ENCODE data around the gene TMEM207.

TMEM207 gene

GRCh38 chr3:190385731-190386688 is 63.7 kb downstream of the TMEM207 start:
- no peak for DNase-seq (ENCODE audit: low read depth)

- no peak for DNase-seq (ENCODE audit: low read depth)
Observed at GRCh38 chr3:190384309-190384756, 65.4 kb downstream of the TMEM207 start.

- no peak for DNase-seq (ENCODE audit: low read depth)
Observed at GRCh38 chr3:190382082-190382481, 67.6 kb downstream of the TMEM207 start.

GRCh38 chr3:190381441-190381840 is 68.3 kb downstream of the TMEM207 start:
- DNase-seq (ENCODE audit: low read depth) = no peak

GRCh38 chr3:190380184-190380583 is 69.5 kb downstream of the TMEM207 start:
- no peak for DNase-seq (ENCODE audit: low read depth)
